HUES6 (cell line): ENCODE results near the gene ZSCAN20.

Source experiments
- H3K27ac ChIP-seq: 2 replicates; pipeline ENCODE4 v1.7.0; 2013; ENCODE audit warnings: low read depth, mild to moderate bottlenecking, low read length, inconsistent platforms
- H3K27me3 ChIP-seq: 2 replicates; pipeline ENCODE4 v1.6.1; 2013; ENCODE audit warnings: low read length; ENCODE audit not compliant: control insufficient read depth, insufficient read depth
- H3K36me3 ChIP-seq: 2 replicates; pipeline ENCODE4 v1.6.1; 2013; ENCODE audit warnings: low read length; ENCODE audit not compliant: control insufficient read depth, insufficient read depth
- H3K4me1 ChIP-seq: 2 replicates; pipeline ENCODE4 v1.6.1; 2013; ENCODE audit warnings: low read length; ENCODE audit not compliant: control insufficient read depth, insufficient read depth
- H3K4me3 ChIP-seq: 2 replicates; pipeline ENCODE4 v1.5.1; 2013; ENCODE audit warnings: low read depth, low read length
- H3K9ac ChIP-seq: one replicate; pipeline ENCODE4 v1.6.1; 2013; ENCODE audit warnings: mild to moderate bottlenecking, low read length
- H3K9me3 ChIP-seq: 2 replicates; pipeline ENCODE4 v1.6.1; 2013; ENCODE audit warnings: low read depth, low read length; ENCODE audit not compliant: control insufficient read depth, insufficient read depth

The ZSCAN20 gene

DNA sequence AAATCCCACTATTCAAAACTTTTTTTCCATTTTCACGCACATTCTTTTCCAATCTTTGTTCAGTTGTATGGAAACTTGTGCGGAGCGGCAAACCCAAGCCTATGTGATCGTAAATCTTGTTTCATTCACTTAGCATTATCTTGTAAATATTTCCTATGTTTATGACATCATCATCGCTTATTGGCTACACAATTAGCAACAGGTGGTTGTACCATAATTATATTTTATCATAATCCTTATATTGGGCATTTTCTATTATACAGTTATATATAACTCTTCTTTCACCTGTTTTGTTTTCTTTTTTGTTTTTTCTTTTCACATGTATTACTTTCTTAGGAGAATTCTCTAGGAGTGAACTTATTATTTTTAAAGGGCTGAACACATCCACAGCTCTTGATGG, 65.4 kb downstream of the ZSCAN20 start:
- H3K9me3 ChIP-seq: no peaks in the 10 kb centered on the region
- no peaks in the 10 kb centered on the region for H3K27me3 ChIP-seq
- H3K36me3 ChIP-seq: no peaks in the 10 kb centered on the region
- no peak overlapping the region for H3K27ac ChIP-seq
- H3K4me1 ChIP-seq: no peaks in the 10 kb centered on the region
- no peak overlapping the region for H3K9ac ChIP-seq
- H3K4me3 ChIP-seq: no peak overlapping the region

DNA sequence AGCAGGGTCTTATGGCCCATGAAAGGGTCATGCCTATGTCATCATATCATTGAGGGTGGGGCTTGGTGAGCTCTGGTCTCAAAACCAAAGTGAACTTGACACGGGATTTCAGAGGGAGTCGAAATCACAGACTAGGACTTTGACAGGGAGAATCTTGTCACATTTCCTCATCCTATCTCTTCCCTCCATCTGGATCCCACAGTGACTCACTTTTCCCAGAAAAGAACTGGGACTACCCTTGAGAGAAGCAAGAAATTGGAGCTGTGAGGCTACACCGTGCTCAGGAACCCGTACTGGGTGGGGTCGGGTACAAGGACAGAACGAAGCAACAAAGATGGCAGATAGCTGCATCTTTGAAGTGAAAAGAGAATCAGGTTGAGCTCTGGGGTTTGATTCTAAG, 69.5 kb downstream of the ZSCAN20 start:
- Histone ChIP-seq H3K27ac (no peak overlapping the region), H3K4me1 (no peaks in the 10 kb centered on the region), H3K36me3 (no peaks in the 10 kb centered on the region), H3K4me3 (no peak overlapping the region), H3K9me3 (no peaks in the 10 kb centered on the region), H3K27me3 (no peaks in the 10 kb centered on the region), H3K9ac (no peak overlapping the region)
